Measurements from ENCODE around the gene PRDM15.
A peak's percentile ranks its signal among the peaks of the same experiment; 100 is the strongest.

The PRDM15 gene, protein sequence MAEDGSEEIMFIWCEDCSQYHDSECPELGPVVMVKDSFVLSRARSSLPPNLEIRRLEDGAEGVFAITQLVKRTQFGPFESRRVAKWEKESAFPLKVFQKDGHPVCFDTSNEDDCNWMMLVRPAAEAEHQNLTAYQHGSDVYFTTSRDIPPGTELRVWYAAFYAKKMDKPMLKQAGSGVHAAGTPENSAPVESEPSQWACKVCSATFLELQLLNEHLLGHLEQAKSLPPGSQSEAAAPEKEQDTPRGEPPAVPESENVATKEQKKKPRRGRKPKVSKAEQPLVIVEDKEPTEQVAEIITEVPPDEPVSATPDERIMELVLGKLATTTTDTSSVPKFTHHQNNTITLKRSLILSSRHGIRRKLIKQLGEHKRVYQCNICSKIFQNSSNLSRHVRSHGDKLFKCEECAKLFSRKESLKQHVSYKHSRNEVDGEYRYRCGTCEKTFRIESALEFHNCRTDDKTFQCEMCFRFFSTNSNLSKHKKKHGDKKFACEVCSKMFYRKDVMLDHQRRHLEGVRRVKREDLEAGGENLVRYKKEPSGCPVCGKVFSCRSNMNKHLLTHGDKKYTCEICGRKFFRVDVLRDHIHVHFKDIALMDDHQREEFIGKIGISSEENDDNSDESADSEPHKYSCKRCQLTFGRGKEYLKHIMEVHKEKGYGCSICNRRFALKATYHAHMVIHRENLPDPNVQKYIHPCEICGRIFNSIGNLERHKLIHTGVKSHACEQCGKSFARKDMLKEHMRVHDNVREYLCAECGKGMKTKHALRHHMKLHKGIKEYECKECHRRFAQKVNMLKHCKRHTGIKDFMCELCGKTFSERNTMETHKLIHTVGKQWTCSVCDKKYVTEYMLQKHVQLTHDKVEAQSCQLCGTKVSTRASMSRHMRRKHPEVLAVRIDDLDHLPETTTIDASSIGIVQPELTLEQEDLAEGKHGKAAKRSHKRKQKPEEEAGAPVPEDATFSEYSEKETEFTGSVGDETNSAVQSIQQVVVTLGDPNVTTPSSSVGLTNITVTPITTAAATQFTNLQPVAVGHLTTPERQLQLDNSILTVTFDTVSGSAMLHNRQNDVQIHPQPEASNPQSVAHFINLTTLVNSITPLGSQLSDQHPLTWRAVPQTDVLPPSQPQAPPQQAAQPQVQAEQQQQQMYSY

DNA sequence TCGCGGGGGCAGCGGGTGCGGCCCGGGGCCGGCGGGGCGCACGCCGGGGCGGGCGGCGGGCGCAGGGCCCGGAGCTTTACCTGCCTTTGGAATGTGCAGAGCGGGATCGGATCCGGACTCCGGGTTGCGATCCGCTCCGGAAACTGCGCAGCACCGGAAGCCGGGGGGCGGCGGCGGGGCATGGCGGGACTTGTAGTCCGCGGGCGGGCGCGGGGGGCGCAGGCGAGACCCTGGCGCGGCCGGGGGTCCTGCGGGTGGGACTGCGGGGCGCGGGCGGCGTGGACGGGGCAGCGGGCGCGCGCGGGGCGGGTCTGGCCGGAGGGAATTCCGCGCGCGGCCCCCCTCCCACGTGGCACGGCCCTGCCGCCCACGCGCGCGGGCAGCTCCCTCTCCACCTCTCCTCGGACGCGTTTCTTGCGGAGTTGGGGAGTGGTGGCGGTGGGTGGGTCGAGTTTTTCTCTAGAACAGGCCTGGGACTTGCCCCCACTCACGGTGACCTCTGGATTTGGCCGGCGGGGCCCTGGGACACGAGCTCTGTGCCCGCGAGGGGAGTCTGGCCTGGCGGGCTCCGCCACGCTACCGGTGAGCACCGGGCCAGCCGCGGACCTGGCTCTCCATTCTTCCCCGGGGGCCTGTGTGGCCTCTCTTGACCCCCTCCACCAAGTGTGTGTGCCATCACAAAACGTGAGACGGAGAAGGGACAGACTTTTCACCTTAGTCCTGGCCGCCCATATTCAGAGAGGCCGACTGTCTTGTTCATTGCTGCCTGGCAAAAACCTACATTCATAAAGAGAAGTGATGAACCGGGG is at the start of gene PRDM15:
Gene PRDM15 (minus strand): TSS at position 155 of the 809 bp plus-strand sequence. CDS start 18,981 bp downstream, outside the sequence.
- peak within 1 kb of the TSS; percentile 91 for H3K4me3 ChIP-seq (ENCODE audit: low read depth, low read length)
- TF ChIP-seq, protein P1, sequence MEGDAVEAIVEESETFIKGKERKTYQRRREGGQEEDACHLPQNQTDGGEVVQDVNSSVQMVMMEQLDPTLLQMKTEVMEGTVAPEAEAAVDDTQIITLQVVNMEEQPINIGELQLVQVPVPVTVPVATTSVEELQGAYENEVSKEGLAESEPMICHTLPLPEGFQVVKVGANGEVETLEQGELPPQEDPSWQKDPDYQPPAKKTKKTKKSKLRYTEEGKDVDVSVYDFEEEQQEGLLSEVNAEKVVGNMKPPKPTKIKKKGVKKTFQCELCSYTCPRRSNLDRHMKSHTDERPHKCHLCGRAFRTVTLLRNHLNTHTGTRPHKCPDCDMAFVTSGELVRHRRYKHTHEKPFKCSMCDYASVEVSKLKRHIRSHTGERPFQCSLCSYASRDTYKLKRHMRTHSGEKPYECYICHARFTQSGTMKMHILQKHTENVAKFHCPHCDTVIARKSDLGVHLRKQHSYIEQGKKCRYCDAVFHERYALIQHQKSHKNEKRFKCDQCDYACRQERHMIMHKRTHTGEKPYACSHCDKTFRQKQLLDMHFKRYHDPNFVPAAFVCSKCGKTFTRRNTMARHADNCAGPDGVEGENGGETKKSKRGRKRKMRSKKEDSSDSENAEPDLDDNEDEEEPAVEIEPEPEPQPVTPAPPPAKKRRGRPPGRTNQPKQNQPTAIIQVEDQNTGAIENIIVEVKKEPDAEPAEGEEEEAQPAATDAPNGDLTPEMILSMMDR (IDR thresholded peaks at IDR 0.05; ENCODE audit: low read depth, low read length) = no peak
- no peaks in the 10 kb centered on the region for H3K27me3 ChIP-seq (ENCODE audit: insufficient read depth, low read depth, severe bottlenecking)
- H3K9me3 ChIP-seq (ENCODE audit: severe bottlenecking) = no peaks in the 10 kb centered on the region
- DNase-seq = peak; percentile 93
- H3K36me3 ChIP-seq = no peaks in the 10 kb centered on the region; the same call in none of the 2 replicates
- H3K27ac ChIP-seq = peak within 1 kb of the TSS; percentile 93

DNA sequence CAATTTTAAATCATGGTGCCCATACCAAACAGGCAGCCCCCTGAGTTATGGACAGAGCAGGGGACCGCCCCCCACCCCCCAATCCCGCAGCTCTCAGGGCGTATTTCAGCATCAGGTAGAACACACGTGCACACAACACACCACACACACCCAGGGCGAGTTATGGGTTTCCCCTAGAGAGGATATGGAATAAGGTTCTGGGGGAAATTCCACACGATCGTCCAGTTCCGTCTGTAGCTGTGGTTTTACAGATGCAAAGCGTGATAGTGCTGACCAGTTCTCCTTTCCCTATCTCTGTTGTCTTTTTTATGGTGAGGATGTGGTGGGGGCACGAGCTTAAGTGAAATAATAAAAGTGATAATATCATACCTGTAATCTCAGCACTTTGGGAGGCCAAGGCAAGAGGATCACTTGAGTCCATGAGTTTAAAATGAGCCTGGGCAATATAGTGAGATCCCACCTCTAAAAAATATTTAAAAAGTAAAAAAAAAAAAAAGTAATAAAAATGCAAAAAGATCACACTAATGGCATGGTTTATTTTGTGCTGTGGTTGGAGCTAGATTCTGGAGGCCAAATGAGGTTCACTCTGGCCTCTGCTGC is 49.6 kb upstream of the PRDM15 start:
- DNase-seq = no peak
- Histone ChIP-seq H3K36me3 (peaks cover 8% of the 10 kb centered on the region), H3K4me3 (ENCODE audit: low read depth, low read length) (no peak overlapping the region), H3K27ac (no peak overlapping the region), H3K9me3 (ENCODE audit: severe bottlenecking) (no peaks in the 10 kb centered on the region), H3K27me3 (ENCODE audit: insufficient read depth, low read depth, severe bottlenecking) (no peaks in the 10 kb centered on the region)
- TF ChIP-seq, protein P1 (IDR thresholded peaks at IDR 0.05; ENCODE audit: low read depth, low read length) = no peak

DNA sequence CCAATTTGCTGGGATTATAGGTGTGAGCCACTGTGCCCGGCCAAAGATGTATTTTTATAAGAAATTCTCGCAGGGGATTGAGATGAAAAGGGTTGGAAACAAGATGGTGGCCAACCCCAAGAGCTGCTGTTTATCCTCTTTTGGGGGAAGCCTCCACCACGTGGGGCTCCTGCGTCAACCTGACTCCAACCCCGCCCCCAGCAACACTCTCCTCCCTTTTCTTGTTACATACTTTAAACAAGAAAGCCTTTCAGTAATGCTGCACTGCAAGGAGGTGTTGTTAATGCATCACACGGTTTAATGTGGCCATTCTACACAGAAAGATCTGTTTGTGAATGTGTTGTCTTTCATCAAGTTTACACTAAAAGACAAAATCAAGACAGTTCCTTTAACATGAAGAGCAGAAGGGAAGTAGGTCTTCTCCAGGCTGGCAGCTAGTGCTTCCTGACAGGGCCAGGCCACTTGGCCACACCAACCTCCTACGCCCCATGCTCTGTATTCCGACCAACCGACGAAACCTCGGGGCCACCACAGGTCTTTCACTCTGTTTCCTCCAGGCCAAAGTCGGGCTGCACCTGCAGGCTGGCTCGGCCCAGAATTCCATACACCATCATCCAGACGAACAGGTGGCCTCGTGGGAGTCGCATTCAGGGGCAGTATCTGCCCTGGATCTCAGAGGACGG is 48.7 kb upstream of the PRDM15 start:
- Histone ChIP-seq H3K27me3 (ENCODE audit: insufficient read depth, low read depth, severe bottlenecking) (no peaks in the 10 kb centered on the region), H3K9me3 (ENCODE audit: severe bottlenecking) (no peaks in the 10 kb centered on the region), H3K4me3 (ENCODE audit: low read depth, low read length) (no peak overlapping the region), H3K27ac (no peak overlapping the region), H3K36me3 (peaks cover 8% of the 10 kb centered on the region)
- TF ChIP-seq, protein P1 (IDR thresholded peaks at IDR 0.05; ENCODE audit: low read depth, low read length) = no peak
- DNase-seq = no peak

DNA sequence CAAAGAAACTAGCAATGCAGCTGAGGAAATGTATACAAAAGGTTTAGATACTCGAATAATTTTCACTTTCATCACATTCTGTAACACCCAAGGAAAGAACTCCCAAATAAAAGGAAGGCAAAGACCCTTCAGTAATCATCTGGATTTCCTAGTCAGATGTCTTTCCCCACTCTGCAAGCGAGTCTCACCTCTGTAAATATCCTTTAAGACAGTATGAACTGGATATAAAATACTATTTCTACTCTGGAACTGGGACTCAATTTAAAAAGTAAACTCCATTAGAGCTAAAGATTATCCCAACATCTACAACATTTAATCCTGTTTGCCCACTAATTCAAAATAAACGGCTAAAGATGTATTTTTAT is 47.6 kb upstream of the PRDM15 start:
- TF ChIP-seq, protein P1 (IDR thresholded peaks at IDR 0.05; ENCODE audit: low read depth, low read length) = no peak
- no peak for DNase-seq

More for the DNA sequence above, 47.6 kb upstream of the PRDM15 start:
- no peaks in the 10 kb centered on the region for H3K9me3 ChIP-seq (ENCODE audit: severe bottlenecking)
- peaks cover 9% of the 10 kb centered on the region for H3K36me3 ChIP-seq
- H3K27me3 ChIP-seq (ENCODE audit: insufficient read depth, low read depth, severe bottlenecking) = no peaks in the 10 kb centered on the region
- no peak overlapping the region for H3K27ac ChIP-seq
- H3K4me3 ChIP-seq (ENCODE audit: low read depth, low read length) = no peak overlapping the region
